Iris pigment epithelial cell (primary cell): ENCODE measurements around the gene PXMP4.
"Not testable (repeated sequence)": the region's sequence is repeated elsewhere in the genome, so short reads cannot be mapped to it uniquely, and the experiment has no call there.

Experiments used
- DNase-seq: peaks from one replicate; pipeline ENCODE4 v3.0.0-alpha.2; 2011; ENCODE audit warnings: low read depth

The PXMP4 gene

DNA sequence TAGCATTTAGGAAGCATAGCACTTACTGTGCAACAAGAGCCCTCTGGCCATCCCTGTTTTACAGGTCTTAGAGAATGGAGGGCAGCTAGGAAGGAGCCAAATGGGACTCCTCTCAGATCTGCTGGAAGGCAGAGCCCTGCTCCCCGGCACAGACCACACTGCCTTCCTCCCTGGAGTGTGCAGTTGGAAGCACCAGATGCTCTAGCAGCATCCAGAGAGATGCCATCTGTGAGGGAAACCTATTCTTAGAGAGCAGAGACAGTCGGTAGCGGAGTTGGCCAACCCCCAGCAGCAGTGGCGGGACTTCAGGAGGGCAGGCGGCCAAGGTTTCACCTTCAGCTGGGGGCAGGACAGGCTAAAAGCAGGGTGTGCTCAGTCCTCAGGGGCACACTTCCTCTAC, 17.2 kb downstream of the PXMP4 start:
- DNase-seq, result no peak

GRCh38 chr20:33701629-33702450, 18.3 kb downstream of the PXMP4 start:
- no peak for DNase-seq

- DNase-seq, result not testable (repeated sequence)
These were observed 19.2 kb downstream of the PXMP4 start for GRCh38 chr20:33700696-33701441.

DNA sequence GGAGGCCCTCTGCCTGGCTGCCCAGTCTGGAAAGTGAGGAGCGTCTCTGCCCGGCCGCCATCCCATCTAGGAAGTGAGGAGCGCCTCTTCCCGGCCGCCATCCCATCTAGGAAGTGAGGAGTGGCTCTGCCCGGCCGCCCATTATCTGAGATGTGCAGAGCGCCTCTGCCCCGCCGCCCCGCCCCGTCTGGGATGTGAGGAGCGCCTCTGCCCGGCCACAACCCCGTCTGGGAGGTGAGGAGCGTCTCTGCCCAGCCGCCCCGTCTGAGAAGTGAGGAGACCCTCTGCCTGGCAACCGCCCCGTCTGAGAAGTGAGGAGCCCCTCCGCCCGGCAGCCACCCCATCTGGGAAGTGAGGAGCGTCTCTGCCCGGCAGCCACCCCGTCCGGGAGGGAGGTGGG, 21.1 kb downstream of the PXMP4 start:
- not testable (repeated sequence) for DNase-seq

GRCh38 chr20:33697129-33697528, 23.0 kb downstream of the PXMP4 start:
- no peak for DNase-seq

GRCh38 chr20:33696448-33696847, 23.7 kb downstream of the PXMP4 start:
- DNase-seq, result no peak

GRCh38 chr20:33694639-33695012, 25.5 kb downstream of the PXMP4 start:
- no peak for DNase-seq

DNA sequence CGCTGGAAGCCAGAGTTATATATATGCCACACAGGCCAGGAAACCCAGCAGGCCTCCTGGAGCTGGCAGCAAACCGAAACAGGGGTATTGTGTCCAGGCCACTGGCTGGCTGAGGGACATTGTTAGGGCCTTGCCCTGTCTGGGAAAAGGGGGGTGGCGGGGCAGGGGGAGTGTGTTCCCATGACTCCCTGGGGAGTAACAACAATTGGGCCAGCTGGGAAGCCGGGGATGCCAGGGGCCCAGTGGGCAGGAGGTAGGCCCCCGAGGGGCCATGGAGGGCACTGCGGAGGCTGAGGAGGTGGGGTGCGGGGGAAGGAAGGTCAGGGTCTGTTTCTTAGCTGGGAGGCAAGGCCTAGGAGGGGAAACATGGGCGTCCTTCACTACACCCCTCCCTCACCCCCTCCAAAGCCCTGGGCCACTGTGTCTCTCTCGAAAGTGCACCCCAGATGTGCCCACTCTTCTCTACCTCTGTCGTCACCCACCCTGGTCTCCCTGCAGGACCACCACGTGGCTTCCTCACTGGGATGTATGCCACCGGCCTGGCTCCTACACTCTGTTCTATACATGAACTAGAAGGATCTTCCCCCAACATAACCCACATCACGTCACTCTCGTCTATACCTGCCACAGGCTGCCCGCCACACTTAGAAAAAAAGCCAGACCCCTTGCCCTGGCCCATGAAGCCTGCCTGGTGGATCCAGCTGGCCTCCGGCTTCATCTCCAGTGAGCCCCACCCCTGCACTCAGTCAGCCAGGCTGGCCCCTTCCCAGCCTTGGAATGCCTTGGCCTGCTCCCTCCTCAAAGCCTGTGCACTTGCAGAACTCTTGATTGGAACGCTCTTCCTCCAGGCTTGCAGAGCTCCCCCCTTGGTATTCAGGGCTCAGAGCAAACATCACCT, 26.1 kb downstream of the PXMP4 start:
- no peak for DNase-seq

DNA sequence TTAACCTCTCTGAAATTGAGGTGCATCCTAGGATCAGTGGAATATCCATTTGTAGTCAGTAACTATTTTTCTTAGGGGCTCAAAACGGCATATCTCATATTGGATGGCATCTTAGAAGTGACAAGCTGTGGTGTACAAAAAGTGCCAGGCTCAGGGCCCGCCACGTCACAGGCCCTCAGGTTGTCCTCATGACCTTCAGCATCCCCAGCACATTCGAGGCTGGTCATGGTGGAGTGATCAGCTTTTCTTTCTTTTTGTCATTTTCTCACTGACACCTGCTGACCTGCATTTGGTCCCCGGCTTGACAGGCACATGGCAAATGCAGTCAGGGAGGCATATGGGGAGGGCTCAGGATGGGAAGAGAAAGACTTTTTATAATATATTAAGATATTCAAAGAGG, 26.8 kb downstream of the PXMP4 start:
- no peak for DNase-seq

GRCh38 chr20:33689973-33690372, 30.1 kb downstream of the PXMP4 start:
- peak; percentile 90 for DNase-seq

DNA sequence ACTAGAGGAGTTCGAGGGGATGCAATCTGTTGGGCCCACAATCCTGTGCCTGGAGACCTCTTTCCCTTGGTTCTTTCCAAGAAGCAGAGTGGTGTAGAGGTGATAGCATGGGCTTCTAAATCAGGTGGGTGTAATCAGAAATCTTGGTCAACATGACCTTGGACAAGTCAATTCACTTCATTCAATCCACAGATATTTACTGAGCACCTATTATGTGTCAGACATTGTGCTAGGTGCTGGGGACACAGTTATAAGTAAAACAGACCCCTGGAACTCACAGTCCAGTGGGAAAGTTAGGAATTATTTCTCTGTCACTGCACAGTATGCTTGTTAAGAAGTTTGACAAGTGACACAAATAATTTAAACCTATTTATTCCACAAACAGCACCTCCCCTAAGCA, 30.6 kb downstream of the PXMP4 start:
- no peak for DNase-seq

DNA sequence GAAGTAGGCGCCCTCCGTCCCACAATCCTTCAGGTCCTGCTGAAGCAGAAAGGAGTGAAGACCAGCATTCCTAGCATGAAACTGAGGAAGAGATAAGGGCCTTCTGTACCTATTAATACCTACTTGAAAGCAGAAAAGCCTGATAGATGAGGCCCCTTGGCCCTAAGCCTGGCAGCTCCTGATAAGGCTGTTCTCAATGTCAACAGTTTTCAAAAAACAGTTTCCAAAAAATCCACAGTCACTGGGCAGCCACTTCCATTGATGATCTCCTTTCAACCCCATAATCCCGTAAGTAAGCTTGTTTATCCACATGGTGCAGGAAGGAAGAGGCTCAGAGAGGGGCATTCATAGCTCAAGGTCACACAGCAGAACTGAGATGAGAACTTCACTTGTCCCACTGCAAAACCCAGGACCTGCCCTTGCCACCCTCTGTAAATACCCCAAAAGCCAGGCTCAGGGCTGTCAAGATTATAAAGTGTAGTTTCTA, 31.1 kb downstream of the PXMP4 start:
- DNase-seq, result no peak

GRCh38 chr20:33687993-33688937, 31.8 kb downstream of the PXMP4 start:
- no peak for DNase-seq

DNA sequence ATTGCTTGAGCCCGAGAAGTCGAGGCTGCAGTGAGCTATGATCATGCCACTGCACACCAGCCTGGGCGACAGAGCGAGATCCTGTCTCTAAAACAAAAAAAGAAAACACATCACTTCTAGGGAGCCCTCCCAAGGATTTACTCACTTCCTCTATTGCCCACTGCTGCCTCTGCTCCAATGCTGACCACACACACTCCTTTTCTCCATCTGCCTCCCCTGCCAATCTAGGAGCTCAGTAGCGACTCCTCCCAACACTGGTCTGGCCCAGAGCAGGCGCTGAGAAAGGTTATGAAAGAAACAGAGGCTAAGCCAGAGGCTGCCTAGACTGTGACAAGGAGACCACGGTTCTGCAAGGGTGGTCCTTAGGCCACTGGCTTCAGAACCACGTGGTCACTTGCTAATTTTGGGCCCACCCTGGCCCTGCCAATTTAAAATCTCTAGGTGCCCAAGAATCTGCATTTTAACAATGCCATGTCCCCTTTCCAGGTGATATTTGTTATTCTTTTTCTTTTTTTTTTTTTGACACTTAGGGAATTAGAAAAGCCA, 32.7 kb downstream of the PXMP4 start:
- DNase-seq, result no peak

- no peak for DNase-seq
These were observed 33.1 kb downstream of the PXMP4 start for GRCh38 chr20:33686984-33687366.

GRCh38 chr20:33686100-33686983, 33.8 kb downstream of the PXMP4 start, which contains the start of gene E2F1:
Gene E2F1 (minus strand): TSS chr20:33686385. CDS start chr20:33686264, 121 bp downstream.
- DNase-seq, result peak; percentile 94

DNA sequence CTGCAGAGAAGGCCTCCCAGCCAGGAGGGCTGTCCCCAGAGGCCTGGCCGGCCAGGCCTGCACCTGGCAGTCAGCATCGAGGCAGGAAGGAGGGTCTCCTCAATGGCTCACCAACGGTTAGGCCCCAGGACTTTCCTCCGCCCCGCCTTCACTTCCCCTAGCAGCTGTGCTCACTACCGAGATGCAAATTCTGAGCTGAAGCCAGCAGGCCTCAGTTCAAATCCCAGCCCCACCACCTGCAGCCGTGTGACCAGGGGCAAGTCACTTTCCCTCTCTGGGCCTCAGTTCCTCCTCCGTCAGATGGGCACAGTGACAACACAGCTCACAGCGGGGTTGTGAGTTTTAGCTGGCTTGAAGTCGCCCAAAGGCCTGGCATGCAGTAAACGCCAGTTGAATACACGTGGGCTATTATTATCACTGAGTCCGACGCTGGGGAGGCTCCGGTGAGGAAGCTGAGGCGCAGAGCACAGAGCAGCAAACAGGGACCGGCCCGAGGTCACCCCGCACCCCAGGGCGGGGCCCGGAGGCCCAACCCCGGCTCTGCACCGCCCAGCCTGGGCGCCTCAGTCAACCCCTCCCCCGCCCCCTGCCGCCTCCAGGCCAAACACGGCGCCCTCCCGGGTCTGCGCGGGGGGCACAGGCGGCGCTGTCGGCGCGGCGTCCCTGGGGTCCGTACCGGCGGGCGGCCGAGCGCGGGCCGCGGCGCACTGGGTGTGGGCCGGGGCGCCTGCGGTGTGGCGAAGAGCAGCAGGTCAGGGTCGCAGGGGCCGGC, 34.6 kb downstream of the PXMP4 start:
- DNase-seq, result no peak

GRCh38 chr20:33684533-33685327, 35.4 kb downstream of the PXMP4 start:
- DNase-seq, result no peak
